GM19467 (cell line): ENCODE results near the gene MYO3B.

ENCODE experiments used
- ATAC-seq: cut with Tn5 transposase; IDR thresholded peaks from one replicate; pipeline ENCODE4 v1.9.1; 2021; ENCODE audit warnings: mild to moderate bottlenecking, moderate library complexity; ENCODE audit not compliant: unreplicated experiment

Gene MYO3B

DNA sequence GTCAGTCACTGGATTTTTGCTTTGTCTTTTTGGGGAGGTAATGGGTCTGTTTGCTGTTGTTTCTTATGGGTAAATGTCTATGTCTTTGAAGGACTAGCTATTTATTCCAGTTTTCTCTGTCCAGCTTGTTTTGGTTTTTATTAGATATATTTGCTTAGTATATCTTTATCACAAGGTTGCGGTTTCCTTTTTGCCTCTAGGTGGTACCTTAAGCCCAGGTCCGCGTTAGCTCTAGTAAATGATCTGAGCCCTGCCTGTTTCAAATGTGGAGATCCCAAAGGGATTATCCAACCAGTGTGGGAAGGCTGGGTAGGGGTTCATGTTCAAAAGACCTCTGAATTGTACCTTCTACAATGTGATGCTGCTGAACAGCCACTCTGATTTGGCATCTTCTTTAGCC, 114.5 kb downstream of the MYO3B start:
- ATAC-seq, result no peak

DNA sequence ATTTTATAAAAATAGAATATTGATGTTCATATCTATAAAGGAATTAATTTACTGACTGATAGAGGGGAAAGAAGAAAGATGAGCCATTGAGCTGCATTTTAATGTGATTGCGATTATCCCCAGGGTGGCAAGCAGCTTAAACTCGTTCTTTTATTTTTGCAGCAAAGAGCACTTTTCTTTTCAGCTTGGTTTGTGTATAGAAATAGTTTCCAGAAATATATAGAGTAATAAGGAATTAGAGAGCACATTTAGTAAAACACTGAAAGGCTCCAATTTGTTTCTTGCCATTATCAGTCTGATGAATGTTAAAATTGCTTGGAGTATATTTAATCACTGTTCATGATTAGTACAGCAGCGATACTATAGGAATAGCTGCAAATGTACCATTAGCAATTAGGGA, 119.5 kb downstream of the MYO3B start:
- ATAC-seq, result no peak

DNA sequence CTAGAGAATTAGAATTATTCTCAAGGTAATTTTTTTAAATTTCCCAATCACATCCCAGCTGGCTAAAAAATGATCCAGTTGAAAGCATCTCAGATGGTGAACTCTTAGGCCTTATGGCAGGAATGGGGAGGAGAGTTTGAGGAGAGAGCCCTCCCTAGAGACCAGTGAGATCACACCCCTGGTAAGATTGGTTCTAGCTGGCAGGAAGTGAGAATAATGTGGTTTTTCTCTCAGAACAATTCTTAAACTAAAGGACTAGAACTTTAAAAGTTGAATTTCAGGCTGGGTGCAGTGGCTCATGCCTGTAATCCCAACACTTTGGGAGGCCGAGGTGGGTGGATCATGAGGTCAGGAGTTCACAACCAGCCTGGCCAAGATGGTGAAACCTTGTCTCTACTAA, 120.2 kb downstream of the MYO3B start:
- ATAC-seq, result no peak

DNA sequence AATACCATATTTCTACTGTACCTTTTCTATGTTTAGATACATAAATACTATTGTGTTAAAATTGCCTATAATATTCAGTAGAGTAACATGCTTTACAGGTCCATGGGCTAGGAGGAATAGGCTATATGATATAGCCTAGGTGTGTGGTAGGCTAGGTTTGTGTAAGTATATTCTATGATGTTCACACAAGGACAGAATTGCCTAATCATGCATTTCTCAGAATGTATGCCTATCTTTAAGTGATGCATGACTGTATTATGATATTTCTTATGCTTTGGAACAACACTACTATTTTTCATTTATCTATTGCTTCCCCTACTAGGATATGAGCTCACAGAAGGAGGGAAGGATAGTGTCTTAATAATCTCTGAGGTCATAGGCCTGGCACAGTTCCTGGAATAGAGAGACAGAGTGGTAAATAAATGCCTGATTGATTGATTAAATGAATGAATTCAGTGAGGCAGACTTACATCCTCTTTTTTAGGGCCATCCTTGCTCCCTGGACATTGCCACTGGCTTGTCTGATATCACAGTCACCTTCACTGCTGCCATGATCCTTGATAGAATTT, 121.0 kb downstream of the MYO3B start:
- no peak for ATAC-seq

DNA sequence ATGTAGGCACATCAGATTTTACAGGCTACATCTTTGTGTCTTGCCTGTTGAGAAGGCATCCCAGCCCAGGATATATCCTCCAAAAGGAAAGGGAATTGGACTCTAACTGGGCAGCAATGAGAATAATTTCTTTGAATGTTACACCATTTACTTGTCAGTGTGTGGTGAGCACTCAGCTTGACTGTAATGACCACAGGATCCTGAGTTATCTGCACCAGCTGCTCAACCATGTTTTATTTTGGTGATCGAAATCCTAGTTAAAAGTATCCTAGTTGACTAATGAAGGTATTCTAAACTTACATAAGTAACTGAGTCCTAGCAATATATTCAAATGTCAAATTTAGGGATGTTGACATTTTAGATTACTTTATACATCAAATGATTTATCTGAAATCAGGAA, 123.0 kb downstream of the MYO3B start:
- ATAC-seq, result no peak

DNA sequence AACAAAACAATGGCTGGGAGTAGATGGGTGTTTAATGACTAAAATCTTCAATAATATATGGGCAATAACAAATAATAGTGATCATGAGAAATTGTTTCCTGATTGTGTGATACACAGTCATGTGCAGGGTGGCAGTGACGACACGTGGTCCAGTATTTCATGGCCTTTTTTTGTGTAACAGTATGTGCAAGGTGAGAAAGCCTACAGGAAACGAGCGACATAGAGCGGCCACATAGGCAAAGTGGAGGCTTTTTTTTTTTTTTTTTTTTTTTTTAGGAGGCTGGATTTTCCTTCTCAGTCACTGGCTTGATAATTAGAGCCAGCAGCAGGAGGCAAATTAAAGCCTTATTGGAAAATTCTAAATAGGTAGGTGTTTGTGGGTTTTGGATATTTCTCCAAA, 123.7 kb downstream of the MYO3B start:
- ATAC-seq, result no peak

DNA sequence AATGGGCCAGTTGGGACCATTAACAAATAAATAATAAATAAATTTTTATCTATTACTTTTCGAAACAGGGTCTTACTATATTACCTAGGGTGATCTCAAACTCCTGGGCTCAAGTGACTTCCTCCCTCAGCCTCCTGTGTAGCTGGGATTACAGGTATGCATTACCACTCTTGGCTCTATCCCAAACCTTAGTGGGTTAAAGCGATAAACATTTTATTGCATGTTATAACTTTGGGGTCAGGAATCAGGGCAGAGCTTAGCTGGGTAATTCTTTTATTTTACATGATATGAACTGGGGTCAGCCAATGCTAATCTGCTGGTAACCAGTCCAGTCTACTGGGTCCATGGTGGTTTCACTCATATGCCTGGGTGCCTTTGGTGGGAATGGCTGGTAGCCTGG, 127.8 kb downstream of the MYO3B start:
- ATAC-seq, result no peak

DNA sequence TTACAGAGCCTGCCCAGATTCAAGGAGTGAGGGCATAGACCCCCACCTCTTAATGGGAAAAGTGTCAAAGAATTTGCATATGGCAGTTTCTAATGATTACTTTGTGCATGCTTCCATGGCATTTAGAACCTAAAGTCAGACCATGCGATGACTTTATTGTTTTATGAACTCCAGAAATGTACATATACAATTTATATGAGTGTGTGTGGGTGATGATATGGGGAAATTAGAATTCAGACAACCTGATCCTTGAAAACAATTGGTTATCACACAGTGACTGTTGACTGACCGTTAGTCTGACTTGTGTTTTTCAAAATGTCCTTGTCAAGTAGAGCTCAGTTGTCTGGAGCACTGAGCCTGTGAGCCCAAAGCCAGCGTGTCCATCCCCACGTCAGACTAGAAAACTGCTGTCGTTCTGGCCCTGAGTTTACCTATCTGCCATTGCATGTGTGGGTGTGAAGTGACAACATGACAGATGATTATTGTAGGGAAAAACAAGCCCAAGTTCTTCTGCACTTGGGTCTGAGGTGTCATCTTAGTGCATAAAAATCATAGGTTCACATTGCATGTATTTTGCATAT, 128.4 kb downstream of the MYO3B start:
- ATAC-seq, result no peak

DNA sequence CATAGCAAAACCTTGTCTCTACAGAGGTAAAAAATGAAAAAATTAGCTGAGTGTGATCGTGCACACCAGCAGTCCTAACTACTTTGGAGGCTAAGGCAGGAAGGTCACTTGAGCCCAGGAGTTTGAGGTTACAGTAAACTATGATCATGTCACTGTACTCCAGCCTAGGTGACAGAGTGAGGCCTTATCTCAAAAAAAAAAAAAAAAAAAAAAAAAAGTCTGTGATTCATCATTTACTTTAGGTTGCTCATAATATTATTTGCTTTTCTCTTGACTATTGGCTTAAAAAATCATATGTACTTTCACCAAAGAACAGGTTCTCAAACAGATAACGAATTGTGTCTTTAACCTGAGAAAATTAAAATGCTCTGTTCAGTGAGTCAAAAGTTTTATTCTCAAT, 129.1 kb downstream of the MYO3B start:
- ATAC-seq, result no peak

DNA sequence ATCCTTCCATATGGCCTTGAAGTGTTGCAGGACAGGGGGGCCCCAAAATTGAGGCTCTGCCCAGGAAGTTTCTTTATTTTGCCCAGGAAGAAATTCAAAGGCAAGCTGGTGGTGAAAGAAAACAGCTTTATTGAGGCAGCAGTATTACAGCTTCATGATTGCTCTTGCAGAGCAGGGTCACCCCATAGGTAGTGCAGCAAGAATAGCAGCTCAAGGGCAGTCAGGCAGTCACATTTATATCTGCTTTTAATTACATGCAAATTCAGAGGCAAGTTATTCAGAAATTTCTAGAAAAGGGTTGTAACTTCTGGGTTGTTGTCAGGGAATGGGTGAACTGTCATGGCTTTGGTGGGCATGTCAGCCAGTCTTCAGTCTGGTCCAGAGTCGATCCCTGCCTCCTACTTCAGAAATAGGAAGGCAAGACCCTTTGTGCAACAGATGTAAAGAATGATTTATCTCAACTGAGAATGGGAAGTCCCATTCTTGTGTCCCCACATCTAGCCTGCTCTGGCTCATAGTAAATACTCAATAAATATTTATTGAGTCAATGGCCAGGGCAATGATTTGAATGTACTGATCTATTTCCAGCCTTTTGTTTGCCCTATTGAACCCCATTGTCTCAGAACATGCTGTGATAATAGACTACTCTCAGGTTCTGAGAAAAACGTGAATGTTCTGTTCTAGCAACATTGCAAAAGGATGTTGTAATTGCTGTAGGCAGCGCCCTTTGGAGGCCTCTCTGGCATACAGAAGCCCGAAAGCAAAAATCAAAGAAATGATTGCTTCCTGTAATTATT, 129.8 kb downstream of the MYO3B start:
- ATAC-seq, result no peak

DNA sequence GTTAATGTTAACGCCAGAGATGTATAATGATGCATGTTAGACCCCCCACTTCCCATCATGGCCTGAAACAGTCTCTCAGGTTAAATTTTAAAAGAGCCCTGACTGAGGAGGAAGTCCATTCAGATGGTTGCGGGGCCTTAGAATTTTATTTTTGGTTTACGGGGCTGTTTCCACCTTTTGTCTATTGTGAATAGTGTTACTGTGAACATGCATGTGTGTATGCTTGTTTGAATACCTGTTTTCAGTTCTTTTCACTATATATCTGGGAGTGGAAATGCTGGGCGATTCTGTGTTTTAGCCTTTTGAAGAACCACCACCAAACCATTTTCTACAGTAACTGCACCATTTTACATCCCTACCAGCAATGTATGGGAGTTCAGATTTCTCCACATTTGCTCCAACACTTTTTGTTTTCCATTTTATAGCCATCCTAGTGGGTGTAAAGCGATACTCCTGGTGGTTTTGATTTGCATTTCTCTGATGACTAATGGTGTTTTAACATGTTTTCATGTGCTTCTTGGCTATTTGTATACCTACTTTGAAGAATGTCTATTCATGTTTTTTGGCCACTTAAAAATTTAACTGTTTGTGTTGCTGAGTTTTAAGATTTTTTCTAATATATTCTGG, 133.0 kb downstream of the MYO3B start:
- no peak for ATAC-seq

DNA sequence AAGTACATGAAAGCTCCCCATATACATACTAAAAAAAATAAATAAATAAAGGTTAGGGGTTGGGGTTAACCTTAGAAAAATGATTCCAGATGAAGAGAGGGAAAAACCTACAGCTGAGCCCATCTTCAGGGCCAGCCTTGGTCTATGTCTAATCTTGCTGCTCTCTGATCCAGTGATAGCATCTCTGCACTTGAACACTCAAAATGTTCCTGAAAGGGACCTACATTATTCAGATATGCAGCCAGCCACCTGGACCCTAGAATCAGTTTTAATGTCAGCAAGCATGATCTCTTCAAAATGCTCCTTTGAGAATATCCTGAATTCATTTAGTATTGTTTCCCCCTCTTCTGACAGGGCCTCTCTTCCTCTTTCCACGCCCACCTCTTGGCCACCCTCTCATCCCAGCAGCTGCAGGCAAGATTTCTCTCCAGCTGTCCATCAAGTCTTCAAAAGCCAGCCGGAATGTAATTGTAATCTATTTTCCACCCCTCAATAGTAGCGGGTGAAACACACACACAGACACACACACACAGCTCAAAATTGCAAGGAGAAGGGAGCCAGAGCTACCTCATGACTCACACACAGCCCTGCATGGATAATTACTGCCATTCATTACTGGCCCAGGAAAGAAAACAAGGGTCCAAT, 135.5 kb downstream of the MYO3B start:
- ATAC-seq, result no peak

DNA sequence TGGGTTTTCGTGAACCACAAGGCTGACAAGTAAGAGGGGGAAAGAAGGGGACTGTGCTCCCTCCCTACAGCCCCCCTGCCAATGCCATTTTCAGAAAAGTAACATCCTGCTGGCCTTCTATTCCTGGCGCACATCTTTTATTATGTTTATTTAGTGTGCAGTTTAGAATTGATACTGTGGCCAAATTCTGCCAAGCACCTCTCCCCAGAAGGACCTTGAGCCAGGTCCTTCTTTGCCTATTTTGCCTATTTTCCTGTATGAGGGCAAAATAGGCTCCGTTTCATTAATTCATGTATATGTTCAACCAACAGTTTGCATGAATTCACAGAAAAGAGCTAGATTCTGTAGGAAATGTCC, 136.0 kb downstream of the MYO3B start:
- ATAC-seq, result no peak

DNA sequence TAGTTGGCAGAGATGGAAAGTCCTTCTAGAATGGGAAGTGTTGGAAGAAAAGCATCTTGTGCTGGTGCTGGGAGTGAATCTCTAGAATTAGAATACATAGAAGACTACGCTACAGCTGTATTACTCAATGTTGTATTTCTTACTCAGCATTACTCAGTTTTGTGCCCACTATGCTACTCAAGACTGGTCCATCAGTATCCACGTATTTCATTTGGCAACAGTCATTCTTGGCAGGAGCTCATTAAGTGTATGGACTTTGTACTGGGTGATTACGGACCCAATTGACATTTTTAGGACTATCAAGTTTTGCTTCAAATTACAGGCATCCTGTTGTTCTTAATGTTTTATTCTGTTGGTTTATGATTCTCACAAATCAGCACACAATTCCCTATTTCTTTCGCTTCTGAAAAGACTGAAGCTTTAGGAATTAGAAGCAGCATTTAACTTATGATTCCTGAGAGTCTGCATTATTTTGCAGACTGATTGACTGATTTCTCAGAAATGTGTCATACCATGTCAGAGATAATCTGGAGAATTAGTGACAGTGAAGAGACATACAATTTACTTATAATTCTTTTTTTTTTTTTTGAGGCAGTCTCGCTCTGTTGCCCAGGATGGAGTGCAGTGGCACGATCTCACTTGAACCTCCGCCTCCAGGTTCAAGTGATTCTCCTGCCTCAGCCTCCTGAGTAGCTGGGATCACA, 136.9 kb downstream of the MYO3B start:
- no peak for ATAC-seq

DNA sequence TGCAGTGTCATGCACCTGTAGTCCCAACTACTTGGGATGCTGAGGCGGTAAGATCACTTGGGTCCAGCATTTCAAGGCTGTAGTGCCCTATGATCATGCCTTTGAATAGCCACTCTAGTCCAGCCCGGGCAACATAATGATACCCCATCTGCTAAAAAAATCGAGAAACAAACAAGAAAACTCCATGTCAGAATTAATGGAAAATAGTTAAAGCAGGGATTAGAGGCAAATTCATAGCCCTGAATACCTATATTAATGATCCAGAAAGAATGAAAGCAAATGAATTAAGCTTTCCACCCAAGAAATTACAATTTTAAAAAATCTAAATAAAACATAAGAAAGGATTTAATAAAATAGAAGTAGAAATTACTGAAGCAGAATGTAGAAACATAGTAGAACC, 143.0 kb downstream of the MYO3B start:
- ATAC-seq, result no peak

DNA sequence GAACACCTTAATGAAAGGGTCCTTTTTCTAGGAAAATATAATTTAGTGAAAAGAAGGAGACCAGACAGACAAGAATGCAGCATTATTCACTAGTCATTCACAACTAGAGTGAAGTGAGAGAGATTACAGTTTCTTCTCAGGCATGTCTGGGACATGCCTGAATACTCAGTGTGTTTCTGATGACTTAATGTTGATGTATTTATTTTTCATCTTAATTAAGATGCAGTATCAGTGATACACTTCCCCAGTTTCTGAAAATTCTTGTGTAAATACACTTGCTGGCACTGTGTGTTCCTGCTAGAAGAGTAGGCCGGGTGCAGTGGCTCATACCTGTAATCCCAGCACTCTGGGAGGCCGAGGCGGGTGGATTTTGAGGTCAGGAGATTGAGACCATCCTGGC, 143.6 kb downstream of the MYO3B start:
- no peak for ATAC-seq

DNA sequence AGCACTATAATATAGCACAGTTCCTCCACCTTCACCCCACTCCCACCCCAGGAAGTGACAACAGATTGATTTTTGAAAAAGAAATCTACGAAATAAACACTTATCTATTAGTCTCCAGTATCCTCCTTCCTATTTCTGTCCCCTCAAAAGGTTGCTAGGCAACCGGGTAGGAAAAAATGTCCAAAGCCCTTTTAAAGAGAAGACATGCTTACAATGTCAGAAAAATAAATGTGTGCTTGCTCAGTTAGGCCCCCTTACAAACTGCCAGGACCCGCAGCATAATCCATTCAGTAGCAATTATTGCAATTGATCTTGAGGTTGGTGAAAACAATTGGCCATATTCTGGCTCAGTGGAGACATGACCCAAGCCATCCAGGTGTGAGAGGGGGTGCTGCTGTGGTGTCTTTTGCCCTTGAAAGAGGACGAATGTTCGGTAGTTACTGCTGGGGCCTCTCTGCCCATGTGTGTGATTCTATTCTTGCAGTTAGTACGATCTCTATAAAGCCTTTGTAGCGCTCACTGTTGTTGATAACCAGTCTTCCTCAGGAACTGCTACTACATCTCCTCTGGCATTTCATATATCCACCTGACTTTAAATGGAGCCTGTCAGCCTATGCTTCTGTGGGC, 144.3 kb downstream of the MYO3B start:
- ATAC-seq, result no peak

DNA sequence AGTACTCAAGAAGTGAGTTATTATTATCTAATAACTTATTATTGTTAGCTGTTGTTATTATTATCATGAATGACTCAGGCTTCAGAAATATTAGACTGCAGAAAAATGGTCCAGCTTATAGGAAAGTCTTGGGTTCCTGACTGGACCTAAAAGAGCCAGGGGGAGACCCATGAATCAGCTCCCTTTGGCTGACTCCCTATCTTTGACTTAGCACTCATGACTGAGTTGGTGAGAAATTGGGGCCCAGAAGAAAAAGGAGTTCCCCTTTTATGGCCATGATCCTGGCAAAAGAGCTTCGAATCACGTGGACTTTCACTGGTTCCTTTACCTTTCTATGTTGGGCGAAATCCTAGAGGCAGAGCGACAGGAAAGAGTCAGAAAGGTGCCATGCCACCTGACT, 145.8 kb downstream of the MYO3B start:
- ATAC-seq, result no peak

DNA sequence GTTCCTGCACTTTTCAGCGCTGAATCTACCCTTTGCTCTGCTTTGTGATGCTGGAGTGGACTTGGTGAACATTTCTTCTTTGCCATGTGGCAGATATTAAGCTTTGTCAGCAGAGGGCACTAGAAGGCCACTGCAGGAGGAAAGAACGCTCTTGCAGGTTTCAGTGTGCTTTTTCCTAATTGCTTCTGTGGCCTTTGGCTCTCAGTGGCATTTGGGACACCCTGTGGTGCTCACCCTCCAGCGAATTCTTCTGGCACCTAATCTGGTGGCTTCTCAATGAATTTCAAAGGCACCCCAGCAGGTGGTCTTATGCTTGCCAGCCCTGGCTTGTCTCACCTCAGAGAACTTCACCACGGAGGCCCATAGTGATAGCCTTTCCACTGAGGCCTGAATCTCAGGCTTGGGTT, 146.7 kb downstream of the MYO3B start:
- no peak for ATAC-seq

DNA sequence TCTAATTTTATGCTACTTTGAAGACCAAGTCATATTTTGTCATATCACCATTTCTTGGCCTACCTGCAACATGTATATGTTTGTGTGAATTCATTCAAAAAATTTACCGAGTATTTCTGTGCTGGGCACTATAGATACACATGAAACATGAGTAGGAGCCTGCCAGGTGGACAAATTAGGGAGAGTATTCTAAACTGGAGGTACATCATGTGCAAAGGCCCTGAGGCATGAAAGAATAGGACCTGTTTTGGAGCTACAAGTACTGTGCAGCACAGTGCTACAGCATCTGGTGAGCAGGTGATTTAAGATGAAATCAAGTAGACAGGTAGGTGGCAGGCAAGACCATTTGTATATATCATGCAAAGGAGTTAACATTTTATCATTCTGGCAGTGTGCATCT, 152.9 kb downstream of the MYO3B start:
- ATAC-seq, result no peak
